HUES48 (cell line): ENCODE data around the gene KRTAP8-1.

Experiments used
- H3K27ac ChIP-seq: one replicate; pipeline ENCODE4 v1.7.0; 2013; ENCODE audit warnings: low read depth, low read length, inconsistent platforms
- H3K27me3 ChIP-seq: 2 replicates; pipeline ENCODE4 v1.6.1; 2013; ENCODE audit warnings: mild to moderate bottlenecking, low read length; ENCODE audit not compliant: control insufficient read depth, insufficient read depth
- H3K36me3 ChIP-seq: 2 replicates; pipeline ENCODE4 v1.6.1; 2013; ENCODE audit warnings: low read length; ENCODE audit not compliant: control insufficient read depth, insufficient read depth
- H3K4me1 ChIP-seq: 2 replicates; pipeline ENCODE4 v1.6.1; 2013; ENCODE audit warnings: mild to moderate bottlenecking, low read length; ENCODE audit not compliant: control insufficient read depth, insufficient read depth
- H3K4me3 ChIP-seq: 2 replicates; pipeline ENCODE4 v1.5.1; 2013; ENCODE audit warnings: mild to moderate bottlenecking, low read depth, low read length
- H3K9ac ChIP-seq: 2 replicates; pipeline ENCODE4 v1.6.1; 2013; ENCODE audit warnings: mild to moderate bottlenecking, low read depth, low read length, moderate library complexity
- H3K9me3 ChIP-seq: 2 replicates; pipeline ENCODE4 v1.6.1; 2013; ENCODE audit warnings: low read length; ENCODE audit not compliant: control insufficient read depth, insufficient read depth

Gene KRTAP8-1, protein sequence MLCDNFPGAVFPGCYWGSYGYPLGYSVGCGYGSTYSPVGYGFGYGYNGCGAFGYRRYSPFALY

GRCh38 chr21:30813174-30813573, at the start of gene KRTAP8-1:
KRTAP8-1 (minus strand) TSS chr21:30813274; CDS start chr21:30813220, 54 bp downstream.
- no peaks in the 10 kb centered on the region for H3K27me3 ChIP-seq
- H3K4me1 ChIP-seq, result peaks cover 8% of the 10 kb centered on the region
- H3K4me3 ChIP-seq, result no peak within 1 kb of the TSS
- no peak within 1 kb of the TSS for H3K9ac ChIP-seq
- no peaks in the 10 kb centered on the region for H3K9me3 ChIP-seq
- no peaks in the 10 kb centered on the region for H3K36me3 ChIP-seq
- H3K27ac ChIP-seq, result no peak within 1 kb of the TSS

GRCh38 chr21:30847627-30848500, 34.8 kb upstream of the KRTAP8-1 start:
- Histone ChIP-seq H3K27me3 (no peaks in the 10 kb centered on the region), H3K4me3 (no peak overlapping the region), H3K27ac (no peak overlapping the region), H3K36me3 (no peaks in the 10 kb centered on the region), H3K9me3 (no peaks in the 10 kb centered on the region), H3K9ac (no peak overlapping the region), H3K4me1 (no peaks in the 10 kb centered on the region)

- Histone ChIP-seq H3K36me3 (no peaks in the 10 kb centered on the region), H3K4me3 (no peak overlapping the region), H3K9me3 (no peaks in the 10 kb centered on the region), H3K27me3 (no peaks in the 10 kb centered on the region), H3K4me1 (no peaks in the 10 kb centered on the region), H3K9ac (no peak overlapping the region), H3K27ac (no peak overlapping the region)
Measured at GRCh38 chr21:30842990-30843389, 29.9 kb upstream of the KRTAP8-1 start.

- Histone ChIP-seq H3K4me3 (no peak overlapping the region), H3K27ac (no peak overlapping the region), H3K9me3 (no peaks in the 10 kb centered on the region), H3K9ac (no peak overlapping the region), H3K27me3 (no peaks in the 10 kb centered on the region), H3K36me3 (no peaks in the 10 kb centered on the region), H3K4me1 (no peaks in the 10 kb centered on the region)
Measured at GRCh38 chr21:30839304-30839703, 26.2 kb upstream of the KRTAP8-1 start.

- H3K4me1 ChIP-seq, result no peaks in the 10 kb centered on the region
- no peaks in the 10 kb centered on the region for H3K27me3 ChIP-seq
- H3K27ac ChIP-seq, result no peak overlapping the region
- no peaks in the 10 kb centered on the region for H3K36me3 ChIP-seq
- no peaks in the 10 kb centered on the region for H3K9me3 ChIP-seq
- no peak overlapping the region for H3K4me3 ChIP-seq
- H3K9ac ChIP-seq, result no peak overlapping the region
Measured at GRCh38 chr21:30838536-30838935, 25.5 kb upstream of the KRTAP8-1 start.

DNA sequence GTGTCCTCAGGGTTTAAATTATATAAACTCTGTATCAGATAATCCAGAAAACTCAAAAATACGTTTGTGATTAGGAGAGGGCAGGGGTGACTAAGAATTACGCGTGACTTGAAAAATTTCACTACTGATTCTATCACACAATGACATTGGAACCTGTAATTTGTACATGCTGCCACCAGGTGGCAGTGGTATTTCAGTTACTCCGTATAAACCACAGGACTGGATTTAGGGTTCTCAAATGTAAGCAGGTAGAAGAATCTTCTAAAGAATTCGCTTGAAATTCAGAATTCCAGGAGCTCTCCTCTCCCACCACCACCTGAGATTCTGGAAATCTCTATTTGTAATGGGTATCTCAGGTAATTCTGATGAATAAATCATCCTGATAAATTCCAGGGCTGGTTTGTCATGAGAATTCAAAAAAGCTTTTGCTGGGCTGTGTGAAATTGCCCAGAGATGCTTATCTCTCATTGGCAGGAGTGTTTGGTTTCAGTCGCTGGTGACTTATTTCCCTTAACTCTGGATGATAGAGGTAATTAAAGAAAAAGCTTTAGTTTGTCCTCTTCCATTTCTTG, 18.2 kb upstream of the KRTAP8-1 start:
- Histone ChIP-seq H3K9ac (no peak overlapping the region), H3K9me3 (0 out of 2 replicates have a peak, but pooled peaks cover 4% of the 10 kb centered on the region), H3K36me3 (no peaks in the 10 kb centered on the region), H3K4me3 (no peak overlapping the region), H3K27me3 (no peaks in the 10 kb centered on the region), H3K4me1 (no peaks in the 10 kb centered on the region), H3K27ac (no peak overlapping the region)

DNA sequence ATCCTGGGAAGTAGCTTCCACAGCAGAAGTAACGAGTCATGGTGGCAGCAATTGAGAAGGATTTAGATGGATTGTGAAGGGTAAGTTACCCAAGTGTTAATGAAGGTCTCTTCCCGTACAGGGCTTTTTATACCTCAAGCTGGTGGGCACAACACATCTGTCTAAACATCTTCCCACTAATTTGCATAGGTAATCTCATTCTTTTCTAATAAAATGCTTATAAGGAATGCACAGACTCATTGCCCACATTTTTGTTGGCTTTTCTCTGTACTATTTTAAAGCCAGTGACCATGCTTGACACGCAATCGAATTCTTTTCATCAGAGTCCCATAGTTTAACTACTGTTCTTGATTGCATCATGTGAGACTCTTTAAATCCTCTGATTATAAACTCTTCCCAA, 16.6 kb upstream of the KRTAP8-1 start, which contains the start of gene KRTAP7-1:
Gene KRTAP7-1, minus strand, starts transcription at position 101 of the 400 bp plus-strand sequence. Its CDS starts 61 bp downstream, at position 40.
- Histone ChIP-seq H3K4me1 (no peaks in the 10 kb centered on the region), H3K27me3 (no peaks in the 10 kb centered on the region)

DNA sequence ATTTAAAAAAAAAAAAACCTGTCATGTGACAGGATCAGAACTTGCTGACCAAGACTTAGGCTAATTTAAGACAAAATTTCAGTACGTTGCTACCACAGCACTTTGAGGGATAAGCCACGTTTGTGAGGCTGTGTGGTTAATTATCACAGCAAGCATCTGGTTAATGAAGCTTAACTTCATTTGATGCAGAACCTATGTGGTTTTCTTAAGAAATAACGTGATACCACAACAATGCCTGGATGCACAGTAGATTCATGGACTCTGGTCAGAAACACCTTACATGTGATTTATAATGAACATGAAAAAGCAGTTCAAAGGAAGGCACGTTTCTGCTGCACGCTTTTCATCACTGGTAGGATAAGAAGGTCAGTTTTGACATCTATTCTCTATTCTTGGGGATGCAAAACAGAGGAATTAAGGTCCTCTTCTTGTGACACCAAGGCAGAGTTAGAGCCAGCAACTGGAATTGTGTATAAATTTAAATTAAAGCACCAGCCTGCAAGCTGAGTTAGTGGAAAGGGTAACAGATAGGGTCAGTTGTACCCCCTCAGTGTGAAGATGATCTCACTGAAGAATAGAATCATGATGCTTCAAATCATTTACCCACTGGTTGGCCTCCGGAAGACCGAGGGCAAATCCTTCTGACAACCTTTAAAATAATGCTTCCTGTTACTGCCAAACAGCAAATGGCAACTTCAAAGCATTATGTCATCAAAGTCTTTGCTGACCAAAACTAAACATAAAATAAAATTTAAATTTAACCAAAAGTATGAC, 6.0 kb upstream of the KRTAP8-1 start:
- Histone ChIP-seq H3K9ac (no peak overlapping the region), H3K27me3 (no peaks in the 10 kb centered on the region), H3K27ac (no peak overlapping the region), H3K4me1 (no peaks in the 10 kb centered on the region), H3K36me3 (no peaks in the 10 kb centered on the region), H3K9me3 (no peaks in the 10 kb centered on the region), H3K4me3 (no peak overlapping the region)

More for the DNA sequence above, 16.6 kb upstream of the KRTAP8-1 start, which contains the start of gene KRTAP7-1:
- Histone ChIP-seq H3K27ac (no peak within 1 kb of the TSS), H3K36me3 (no peaks in the 10 kb centered on the region), H3K4me3 (no peak within 1 kb of the TSS; the same call in 1 of the 2 replicates), H3K9ac (no peak within 1 kb of the TSS), H3K9me3 (0 out of 2 replicates have a peak, but pooled peaks cover 4% of the 10 kb centered on the region)

- no peak overlapping the region for H3K27ac ChIP-seq
- H3K27me3 ChIP-seq, result no peaks in the 10 kb centered on the region
- H3K4me1 ChIP-seq, result no peaks in the 10 kb centered on the region
- no peak overlapping the region for H3K4me3 ChIP-seq
- H3K9me3 ChIP-seq, result no peaks in the 10 kb centered on the region
- H3K9ac ChIP-seq, result no peak overlapping the region
- H3K36me3 ChIP-seq, result no peaks in the 10 kb centered on the region
Measured at GRCh38 chr21:30800605-30801004, 12.5 kb downstream of the KRTAP8-1 start.

- Histone ChIP-seq H3K4me3 (no peak overlapping the region), H3K27me3 (no peaks in the 10 kb centered on the region), H3K36me3 (no peaks in the 10 kb centered on the region), H3K9ac (no peak overlapping the region), H3K9me3 (no peaks in the 10 kb centered on the region), H3K4me1 (no peaks in the 10 kb centered on the region), H3K27ac (no peak overlapping the region)
Measured at GRCh38 chr21:30793581-30794314, 19.3 kb downstream of the KRTAP8-1 start.
